HG02623 (cell line): ENCODE results near the gene GALNT10.

ENCODE experiments used
- ATAC-seq: cut with Tn5 transposase; IDR thresholded peaks from one replicate; pipeline ENCODE4 v1.9.1; 2021; ENCODE audit warnings: moderate library complexity; ENCODE audit not compliant: unreplicated experiment

Gene GALNT10

GRCh38 chr5:154461531-154461930 lies 271.0 kb downstream of the GALNT10 start:
- ATAC-seq, result no peak

GRCh38 chr5:154464438-154464837 lies 273.9 kb downstream of the GALNT10 start:
- ATAC-seq, result no peak

- ATAC-seq, result no peak
Measured at GRCh38 chr5:154465169-154465568, 274.6 kb downstream of the GALNT10 start.

DNA sequence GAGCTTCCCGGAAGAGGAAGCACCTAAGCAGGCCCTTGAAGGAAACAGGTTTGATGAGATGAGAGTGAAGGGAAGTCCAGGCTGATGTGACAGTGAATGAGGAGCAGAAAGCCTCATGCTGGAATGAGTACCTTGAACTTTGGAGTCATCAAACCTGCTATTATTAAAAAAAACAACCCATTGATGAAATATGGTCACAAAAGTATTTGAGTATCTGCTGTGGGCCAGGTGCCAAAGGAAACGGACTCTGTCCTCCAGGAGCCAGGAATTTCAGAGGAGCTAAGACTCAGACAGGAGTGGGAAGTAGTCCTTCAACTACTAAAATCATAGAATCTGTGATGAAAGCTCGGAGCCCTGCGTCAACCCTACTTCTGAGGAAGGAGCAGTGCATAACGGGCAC lies 275.6 kb downstream of the GALNT10 start:
- ATAC-seq, result no peak

- ATAC-seq, result no peak
Measured at GRCh38 chr5:154466671-154467070, 276.1 kb downstream of the GALNT10 start.

DNA sequence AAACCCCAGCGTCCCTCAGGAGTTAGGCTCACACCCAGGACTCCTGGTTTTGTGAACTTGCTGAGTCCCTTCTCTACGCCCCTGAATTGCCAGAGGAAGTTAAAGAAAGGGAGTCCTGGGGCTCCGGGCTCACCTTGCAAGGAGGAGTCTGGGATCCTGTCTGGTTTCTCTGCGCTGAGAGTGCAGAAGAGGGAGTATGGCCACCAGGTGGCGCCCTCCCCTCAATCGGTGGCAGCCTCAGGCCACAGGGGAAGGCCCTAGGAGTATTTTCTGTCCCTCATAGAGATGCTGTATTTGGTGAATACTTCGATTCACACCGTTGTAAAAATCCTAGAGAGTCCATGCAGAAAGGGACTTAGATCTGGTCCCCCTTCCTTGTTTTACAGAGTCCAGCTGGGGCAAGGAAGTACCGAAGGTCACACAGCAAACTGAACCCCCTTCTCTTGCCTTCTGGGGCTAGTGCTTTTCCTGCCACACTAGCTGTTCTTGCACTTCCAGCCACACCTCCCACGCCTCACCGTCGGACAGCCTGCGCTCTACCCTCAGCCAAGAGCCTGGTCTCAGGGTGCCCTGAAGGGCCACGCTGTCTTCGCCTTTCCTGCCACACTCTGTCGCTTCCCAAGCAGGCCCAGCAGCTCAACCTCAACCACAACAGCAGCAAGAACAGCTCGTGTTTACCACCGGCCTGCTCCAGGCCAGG lies 277.3 kb downstream of the GALNT10 start:
- peak; percentile 96 for ATAC-seq

DNA sequence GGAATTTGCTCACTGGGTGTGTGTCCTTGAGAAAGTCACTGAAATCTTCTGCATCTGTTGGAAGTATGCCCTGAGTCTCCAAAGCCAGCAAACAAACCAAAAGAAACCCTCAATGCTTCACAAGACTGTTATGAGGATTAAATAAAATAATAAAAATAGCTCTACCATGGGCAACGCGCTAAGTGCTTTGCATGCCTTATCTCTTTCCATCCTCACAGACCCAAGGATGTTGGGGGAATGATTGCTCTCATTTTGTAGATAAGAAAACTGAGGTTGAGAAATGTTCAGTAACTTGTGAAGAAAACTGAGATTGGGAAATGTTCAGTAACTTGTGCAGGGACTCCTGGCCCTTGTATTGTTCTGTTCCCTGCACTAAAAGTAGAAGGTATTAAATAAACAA lies 279.6 kb downstream of the GALNT10 start:
- ATAC-seq, result no peak
